Osteocyte (in vitro differentiated cells): ENCODE measurements around the gene DENND1A. TPM values are rescaled to one million over a fixed set of nuclear protein-coding genes. Genes with fewer than 3 reads are reported as not detected.

Source experiments
- DNase-seq: peaks from one replicate; pipeline ENCODE4 v3.0.0; 2021; ENCODE audit warnings: mixed read lengths; ENCODE audit not compliant: unreplicated experiment; ENCODE audit errors: extremely low spot score
- H3K27ac Mint-ChIP-seq: one replicate; pipeline ENCODE4 v1.8.0; 2021; ENCODE audit warnings: mild to moderate bottlenecking, mixed read lengths; ENCODE audit not compliant: unreplicated experiment
- H3K27me3 Mint-ChIP-seq: one replicate; pipeline ENCODE4 v1.8.0; 2021; ENCODE audit warnings: mixed read lengths; ENCODE audit not compliant: unreplicated experiment
- H3K36me3 Mint-ChIP-seq: one replicate; pipeline ENCODE4 v1.8.0; 2021; ENCODE audit warnings: mixed read lengths; ENCODE audit not compliant: unreplicated experiment
- H3K4me1 Mint-ChIP-seq: one replicate; pipeline ENCODE4 v1.8.0; 2021; ENCODE audit warnings: mixed read lengths; ENCODE audit not compliant: unreplicated experiment
- H3K4me3 Mint-ChIP-seq: one replicate; pipeline ENCODE4 v1.8.0; 2021; ENCODE audit warnings: mild to moderate bottlenecking, moderate library complexity, mixed read lengths; ENCODE audit not compliant: unreplicated experiment
- H3K9me3 Mint-ChIP-seq: one replicate; pipeline ENCODE4 v1.8.0; 2021; ENCODE audit warnings: mixed read lengths; ENCODE audit not compliant: unreplicated experiment
- total RNA-seq: library from RNA; stranded (reverse); gene quantifications from 2 replicates; pipeline ENCODE4 v1.2.1, GENCODE V29; 2021
- TF ChIP-seq, protein P1 (sequence below): fragments of 200-600 bp; sonication (generic); IDR thresholded peaks from 2 replicates; pipeline ENCODE4 v1.5.0; 2021; ENCODE audit warnings: antibody characterized with exemption, mild to moderate bottlenecking, moderate library complexity

The DENND1A gene
- total RNA-seq, 1 donor from 2014 or later, result 19.8 TPM

DNA sequence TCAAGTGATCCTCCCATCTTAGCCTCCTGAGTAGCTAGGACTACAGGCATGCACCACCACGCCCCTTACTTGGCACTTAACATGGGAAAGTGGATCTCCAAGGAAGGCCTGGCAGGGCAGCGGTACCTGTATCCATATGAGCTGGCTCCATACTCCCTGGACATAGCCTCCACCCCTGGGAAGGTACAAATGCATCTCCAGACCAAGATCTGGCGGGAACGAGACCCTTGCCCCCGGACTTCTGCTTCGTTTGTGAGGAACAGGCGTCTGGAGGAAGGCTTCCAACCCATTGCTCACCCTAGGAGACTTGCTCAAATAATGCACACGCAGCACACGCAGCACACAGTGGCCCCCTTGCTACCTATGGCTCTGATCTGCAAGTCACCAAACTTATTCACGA, 518.7 kb downstream of the DENND1A start:
- no peaks in the 10 kb centered on the region for H3K9me3 Mint-ChIP-seq
- H3K36me3 Mint-ChIP-seq, result peaks cover 2% of the 10 kb centered on the region
- no peaks in the 10 kb centered on the region for H3K4me1 Mint-ChIP-seq
- no peak overlapping the region for H3K4me3 Mint-ChIP-seq
- DNase-seq, result no peak
- TF ChIP-seq, protein P1, sequence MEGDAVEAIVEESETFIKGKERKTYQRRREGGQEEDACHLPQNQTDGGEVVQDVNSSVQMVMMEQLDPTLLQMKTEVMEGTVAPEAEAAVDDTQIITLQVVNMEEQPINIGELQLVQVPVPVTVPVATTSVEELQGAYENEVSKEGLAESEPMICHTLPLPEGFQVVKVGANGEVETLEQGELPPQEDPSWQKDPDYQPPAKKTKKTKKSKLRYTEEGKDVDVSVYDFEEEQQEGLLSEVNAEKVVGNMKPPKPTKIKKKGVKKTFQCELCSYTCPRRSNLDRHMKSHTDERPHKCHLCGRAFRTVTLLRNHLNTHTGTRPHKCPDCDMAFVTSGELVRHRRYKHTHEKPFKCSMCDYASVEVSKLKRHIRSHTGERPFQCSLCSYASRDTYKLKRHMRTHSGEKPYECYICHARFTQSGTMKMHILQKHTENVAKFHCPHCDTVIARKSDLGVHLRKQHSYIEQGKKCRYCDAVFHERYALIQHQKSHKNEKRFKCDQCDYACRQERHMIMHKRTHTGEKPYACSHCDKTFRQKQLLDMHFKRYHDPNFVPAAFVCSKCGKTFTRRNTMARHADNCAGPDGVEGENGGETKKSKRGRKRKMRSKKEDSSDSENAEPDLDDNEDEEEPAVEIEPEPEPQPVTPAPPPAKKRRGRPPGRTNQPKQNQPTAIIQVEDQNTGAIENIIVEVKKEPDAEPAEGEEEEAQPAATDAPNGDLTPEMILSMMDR, result no peak
- no peaks in the 10 kb centered on the region for H3K27me3 Mint-ChIP-seq
- no peak overlapping the region for H3K27ac Mint-ChIP-seq

DNA sequence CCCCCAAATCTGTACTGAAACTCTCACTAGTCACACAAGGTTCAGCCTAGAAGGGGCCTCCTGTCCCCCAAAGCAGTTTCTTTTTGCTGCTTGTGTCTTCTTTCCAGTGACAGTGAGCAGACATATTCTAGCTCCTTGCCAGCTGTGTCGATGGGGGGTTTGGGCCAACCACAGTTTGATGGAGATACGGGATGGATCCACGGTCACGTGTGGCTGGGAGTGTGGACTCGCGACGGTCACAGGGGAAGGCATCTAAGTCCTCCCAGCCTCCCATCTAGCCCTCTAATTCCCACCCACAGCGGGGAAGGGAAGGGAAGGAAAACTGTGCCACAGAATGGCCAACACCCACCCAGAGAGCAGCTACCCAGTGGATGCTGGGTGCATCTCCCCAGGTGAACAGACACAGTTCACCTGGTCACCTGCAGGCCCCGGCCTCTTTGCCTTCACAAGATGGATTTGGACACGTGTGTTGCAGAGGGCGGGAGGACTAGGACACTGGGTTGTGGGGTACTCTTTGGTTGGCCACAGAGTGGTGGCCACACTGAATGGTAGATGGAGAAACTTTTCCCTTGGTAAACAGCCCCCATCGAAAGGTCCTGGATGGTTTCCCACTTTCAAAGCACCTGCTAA, 519.5 kb downstream of the DENND1A start:
- no peaks in the 10 kb centered on the region for H3K36me3 Mint-ChIP-seq
- TF ChIP-seq, protein P1, result no peak
- no peaks in the 10 kb centered on the region for H3K4me1 Mint-ChIP-seq
- H3K4me3 Mint-ChIP-seq, result no peak overlapping the region
- H3K27ac Mint-ChIP-seq, result no peak overlapping the region
- no peaks in the 10 kb centered on the region for H3K9me3 Mint-ChIP-seq
- no peaks in the 10 kb centered on the region for H3K27me3 Mint-ChIP-seq
- DNase-seq, result no peak

DNA sequence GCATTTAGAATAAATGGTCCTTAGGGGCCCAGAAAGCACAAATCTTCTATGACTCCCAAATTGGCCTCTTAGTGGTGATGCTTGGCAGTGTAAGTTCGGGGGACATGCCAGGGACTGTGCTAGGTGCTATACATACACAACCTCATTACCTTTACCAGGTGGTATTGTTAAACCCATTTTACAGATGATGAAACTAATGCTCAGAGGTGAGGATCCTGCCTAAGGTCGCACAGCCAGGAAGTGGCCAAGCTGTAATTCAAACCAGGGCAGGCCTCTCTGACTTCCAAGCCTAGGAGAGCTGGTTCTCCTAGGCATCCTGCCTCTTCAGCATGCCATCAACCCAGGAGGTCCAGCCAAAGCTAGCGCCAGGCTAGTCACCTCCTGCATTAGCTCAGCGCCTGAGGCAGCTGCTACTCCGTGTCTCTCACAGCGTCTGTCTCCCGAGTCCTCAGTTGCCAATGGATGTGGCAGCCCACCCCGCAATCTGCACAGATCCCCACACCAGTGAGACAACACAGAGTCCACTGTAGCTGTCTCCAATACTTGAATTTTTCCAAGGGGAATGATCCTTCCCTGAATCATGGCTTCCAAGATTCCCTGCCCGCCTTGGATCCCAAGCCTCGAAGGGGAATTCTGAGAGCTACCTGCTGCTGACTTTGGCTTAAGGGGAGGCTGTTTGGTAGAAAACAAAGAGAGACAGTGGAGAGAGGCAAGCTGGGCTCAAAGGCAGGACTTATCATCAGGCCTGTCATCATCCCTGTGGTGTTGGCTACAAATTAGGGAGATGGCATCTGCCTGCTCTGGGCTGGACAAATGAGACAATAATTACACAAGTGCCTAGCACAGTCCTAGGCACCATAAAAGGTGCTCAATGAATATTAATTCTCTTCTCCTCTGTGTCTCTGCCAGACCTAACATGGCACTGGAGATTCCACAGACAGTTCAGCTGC, 521.3 kb downstream of the DENND1A start:
- H3K27ac Mint-ChIP-seq, result no peak overlapping the region
- H3K4me1 Mint-ChIP-seq, result no peaks in the 10 kb centered on the region
- no peak overlapping the region for H3K4me3 Mint-ChIP-seq
- H3K36me3 Mint-ChIP-seq, result no peaks in the 10 kb centered on the region
- no peaks in the 10 kb centered on the region for H3K27me3 Mint-ChIP-seq
- H3K9me3 Mint-ChIP-seq, result no peaks in the 10 kb centered on the region
- no peak for DNase-seq
- TF ChIP-seq, protein P1, result no peak

DNA sequence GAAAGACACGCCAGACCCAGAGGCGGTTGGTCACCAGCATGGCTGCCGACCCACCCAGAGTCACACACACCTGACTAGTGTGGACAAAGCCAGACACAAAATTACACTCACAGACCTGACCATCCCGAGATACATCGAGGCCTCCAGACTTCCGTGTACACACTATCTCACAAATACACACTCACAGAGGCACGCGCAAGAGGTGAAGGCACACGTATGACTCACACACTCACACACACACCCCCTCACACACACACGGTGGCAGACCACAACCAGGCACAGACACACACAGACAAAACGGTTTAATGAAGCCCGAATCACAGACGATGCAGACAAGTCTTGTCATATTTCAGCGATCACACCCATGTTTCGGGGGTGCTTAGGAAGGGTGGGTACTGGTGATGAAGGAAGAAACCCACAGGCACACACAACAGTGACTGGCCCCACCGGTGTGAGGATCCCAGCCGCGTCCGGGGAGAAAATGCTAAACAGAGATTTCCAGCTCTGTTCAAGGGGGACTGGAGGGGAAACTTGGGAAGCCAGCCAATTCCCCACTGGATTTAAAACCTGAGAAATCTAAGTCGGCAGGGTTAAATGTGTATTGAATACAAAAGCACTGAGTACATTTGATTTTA, 522.6 kb downstream of the DENND1A start:
- Mint-ChIP-seq H3K9me3 (no peaks in the 10 kb centered on the region), H3K36me3 (no peaks in the 10 kb centered on the region), H3K4me3 (no peak overlapping the region), H3K4me1 (no peaks in the 10 kb centered on the region), H3K27me3 (no peaks in the 10 kb centered on the region), H3K27ac (no peak overlapping the region)
- DNase-seq, result no peak
- TF ChIP-seq, protein P1, result no peak
